BE2C (cell line): ENCODE data around the gene OR2A14.
"Not testable (repeated sequence)": the region's sequence is repeated elsewhere in the genome, so short reads cannot be mapped to it uniquely, and the experiment has no call there.

Source experiments
- DNase-seq: peaks from one replicate; pipeline ENCODE4 v3.0.0-alpha.2; 2020
- H3K27me3 ChIP-seq: fragments of 250-450 bp; sonication (Bioruptor Pico); 2 replicates; pipeline ENCODE4 v1.5.1; 2020; ENCODE audit warnings: mild to moderate bottlenecking
- H3K36me3 ChIP-seq: fragments of 250-450 bp; sonication (Bioruptor Pico); 2 replicates; pipeline ENCODE4 v1.5.1; 2020; ENCODE audit warnings: mild to moderate bottlenecking
- H3K4me1 ChIP-seq: fragments of 250-450 bp; sonication (Bioruptor Pico); 2 replicates; pipeline ENCODE4 v1.5.1; 2020
- H3K4me3 ChIP-seq: 2 replicates; pipeline ENCODE4 v1.5.1; 2011; ENCODE audit warnings: low read depth, low read length
- H3K9me3 ChIP-seq: fragments of 250-450 bp; sonication (Bioruptor Pico); 2 replicates; pipeline ENCODE4 v1.5.1; 2020
- CTCF ChIP-seq: IDR thresholded peaks from 2 replicates; pipeline ENCODE4 v1.5.1; 2012; ENCODE audit warnings: mild to moderate bottlenecking, low read depth, low read length

Gene OR2A14

GRCh38 chr7:144113651-144114050 is 9.3 kb upstream of the OR2A14 start:
- H3K9me3 ChIP-seq: no peaks in the 10 kb centered on the region
- no peak for DNase-seq
- H3K36me3 ChIP-seq: no peaks in the 10 kb centered on the region
- H3K4me1 ChIP-seq: no peaks in the 10 kb centered on the region
- TF ChIP-seq CTCF: no peak
- no peaks in the 10 kb centered on the region for H3K27me3 ChIP-seq
- no peak overlapping the region for H3K4me3 ChIP-seq

- no peak overlapping the region for H3K4me3 ChIP-seq
- no peak for TF ChIP-seq CTCF
- no peaks in the 10 kb centered on the region for H3K36me3 ChIP-seq
- no peaks in the 10 kb centered on the region for H3K27me3 ChIP-seq
- DNase-seq: no peak
- H3K4me1 ChIP-seq: no peaks in the 10 kb centered on the region
- no peaks in the 10 kb centered on the region for H3K9me3 ChIP-seq
Measured at GRCh38 chr7:144118341-144118740, 4.6 kb upstream of the OR2A14 start.

GRCh38 chr7:144127714-144128334 is 4.8 kb downstream of the OR2A14 start:
- Histone ChIP-seq H3K9me3 (no peaks in the 10 kb centered on the region), H3K36me3 (no peaks in the 10 kb centered on the region), H3K27me3 (no peaks in the 10 kb centered on the region), H3K4me3 (no peak overlapping the region), H3K4me1 (no peaks in the 10 kb centered on the region)
- TF ChIP-seq CTCF: peak; percentile 89
- DNase-seq: peak; percentile 93

GRCh38 chr7:144129601-144130000 is 6.6 kb downstream of the OR2A14 start:
- not testable (repeated sequence) for DNase-seq, H3K27me3 ChIP-seq, H3K4me3 ChIP-seq, H3K36me3 ChIP-seq, H3K4me1 ChIP-seq, H3K9me3 ChIP-seq

- Histone ChIP-seq H3K36me3 (no peaks in the 10 kb centered on the region), H3K4me1 (no peaks in the 10 kb centered on the region), H3K9me3 (no peaks in the 10 kb centered on the region), H3K4me3 (no peak overlapping the region), H3K27me3 (no peaks in the 10 kb centered on the region)
- no peak for TF ChIP-seq CTCF
- no peak for DNase-seq
Measured at GRCh38 chr7:144130730-144131129, 7.8 kb downstream of the OR2A14 start.

GRCh38 chr7:144132262-144132661 is 9.3 kb downstream of the OR2A14 start:
- no peak overlapping the region for H3K4me3 ChIP-seq
- no peaks in the 10 kb centered on the region for H3K36me3 ChIP-seq
- TF ChIP-seq CTCF: no peak
- H3K27me3 ChIP-seq: no peaks in the 10 kb centered on the region
- DNase-seq: no peak
- H3K9me3 ChIP-seq: no peaks in the 10 kb centered on the region
- H3K4me1 ChIP-seq: no peaks in the 10 kb centered on the region

GRCh38 chr7:144133307-144133706 is 10.3 kb downstream of the OR2A14 start:
- no peak for TF ChIP-seq CTCF
- DNase-seq: no peak
- H3K9me3 ChIP-seq: no peaks in the 10 kb centered on the region
- H3K27me3 ChIP-seq: no peaks in the 10 kb centered on the region
- no peaks in the 10 kb centered on the region for H3K36me3 ChIP-seq
- H3K4me3 ChIP-seq: no peak overlapping the region
- no peaks in the 10 kb centered on the region for H3K4me1 ChIP-seq
